ENCODE data around the gene ALG1. TPM values are rescaled to one million over a fixed set of nuclear protein-coding genes. Genes with fewer than 3 reads are reported as not detected.

The ALG1 gene
- total and polyA plus RNA-seq, 2 of the 13 experiments (the other 11 are each of a cell fraction or from before 2014, with no cell fraction given) = 43.3 to 75.6 TPM

GRCh38 chr16:5069854-5070253 is 1.8 kb upstream of the ALG1 start (continued):
- TF ChIP-seq ZNF563 (CRISPR knock-in tag; IDR thresholded peaks at IDR 0.05) = no peak
- no peak for TF ChIP-seq THAP11 (CRISPR knock-in tag; IDR thresholded peaks at IDR 0.05)
- TF ChIP-seq ARNT (IDR thresholded peaks at IDR 0.05) = no peak

GRCh38 chr16:5070431-5071186 is 1.0 kb upstream of the ALG1 start:
- no TSS peak for BruUV-seq (replicated peaks)
- Histone ChIP-seq H3K36me3 (replicated peaks in 1 of 2; ENCODE audit: control insufficient read depth in 1 of 2, insufficient read depth in 2 of 2, low read length in 2 of 2) (peaks cover 7 to 21% of the 10 kb centered on the region in 2 experiments), H3K4me3 (replicated peaks in 1 of 3; ENCODE audit: insufficient read depth in 1 of 3, low read depth in 2 of 3, low read length in 3 of 3) (no peak overlapping the region), H3K4me1 (ENCODE audit: insufficient read depth, low read length) (peaks cover 32% of the 10 kb centered on the region), H4K20me1 (ENCODE audit: insufficient read depth, low read length) (no peaks in the 10 kb centered on the region), H3K9me3 (ENCODE audit: low read length) (no peaks in the 10 kb centered on the region), H3K79me2 (ENCODE audit: insufficient read depth, low read length) (peaks cover 23% of the 10 kb centered on the region), H2AFZ (ENCODE audit: low read length) (peak overlapping the region; percentile 73), H3K27ac (ENCODE audit: extremely low read length, insufficient read depth, low read length) (no peak overlapping the region), H3K27me3 (ENCODE audit: control insufficient read depth in 1 of 2, insufficient read depth in 2 of 2, low read length in 2 of 2) (peaks cover 0 to 4% of the 10 kb centered on the region in 2 experiments; a peak in 1 of 5 replicates), H3K4me2 (ENCODE audit: low read depth, low read length) (peak overlapping the region; percentile 95; the same call in 1 of the 2 replicates), H3K9ac (ENCODE audit: insufficient read depth, low read depth, low read length) (peak overlapping the region; percentile 85; the same call in 1 of the 2 replicates)
- ChIA-PET CTCF (ENCODE audit: low intra/inter-chr PET ratio, low total read pairs) (no interaction called here), POLR2A (interaction anchor here (0.9 to 2.2 kb wide), 2 partner anchors 35 to 113 kb away, joined by 4 to 10 read pairs; partner anchors contain the start of gene SEC14L5)
- ATAC-seq (no peak), FAIRE-seq (no peak), DNase-seq (ENCODE audit: low spot score) (no peak)
- in situ Hi-C loops (cut with HindIII; ENCODE audit: extremely low pct_ligation_motif_present, low pct_unique_long_range_greater_than_20kb) (no loop called here), intact Hi-C loops (cut with micrococcal nuclease; ENCODE audit: unreplicated experiment) (loop anchor here (5.0 kb wide), 2 partner anchors 33 to 113 kb away; partner anchors contain the start of gene SEC14L5)
- 70% methylated on average over 15 of the region's 15 CpGs for WGBS (ENCODE audit: low lambda C conversion rate)
- TF ChIP-seq HNF1A (IDR thresholded peaks at IDR 0.05; ENCODE audit: low read depth) = no peak
- TF ChIP-seq HNF1A (CRISPR knock-in tag; IDR thresholded peaks at IDR 0.05; ENCODE audit: borderline replicate concordance) = 0 out of 2 replicates have a peak, but pooled peaks have one; percentile 14
- TF ChIP-seq DPF2 (CRISPR knock-in tag; IDR thresholded peaks at IDR 0.05; ENCODE audit: borderline replicate concordance, low read depth) = 0 out of 2 replicates have a peak, but pooled peaks have one; percentile 22
- TF ChIP-seq ZNF547 (CRISPR knock-in tag; IDR thresholded peaks at IDR 0.05) = no peak
- no peak for TF ChIP-seq ZNF333 (CRISPR knock-in tag; IDR thresholded peaks at IDR 0.05; ENCODE audit: borderline replicate concordance)
- TF ChIP-seq HIVEP1 (CRISPR knock-in tag; IDR thresholded peaks at IDR 0.05) = peak; percentile 9; the same call in 1 of the 2 replicates
- no peak for TF ChIP-seq NFE2 (CRISPR knock-in tag; IDR thresholded peaks at IDR 0.05)
